GM12872 (cell line): ENCODE data around the gene ETV4.

Experiments
- CTCF ChIP-seq: IDR thresholded peaks from 3 replicates; pipeline ENCODE4 v1.5.1; 2011; ENCODE audit warnings: low read depth, mild to moderate bottlenecking, low read length, moderate library complexity; ENCODE audit not compliant: insufficient read depth

Gene ETV4

DNA sequence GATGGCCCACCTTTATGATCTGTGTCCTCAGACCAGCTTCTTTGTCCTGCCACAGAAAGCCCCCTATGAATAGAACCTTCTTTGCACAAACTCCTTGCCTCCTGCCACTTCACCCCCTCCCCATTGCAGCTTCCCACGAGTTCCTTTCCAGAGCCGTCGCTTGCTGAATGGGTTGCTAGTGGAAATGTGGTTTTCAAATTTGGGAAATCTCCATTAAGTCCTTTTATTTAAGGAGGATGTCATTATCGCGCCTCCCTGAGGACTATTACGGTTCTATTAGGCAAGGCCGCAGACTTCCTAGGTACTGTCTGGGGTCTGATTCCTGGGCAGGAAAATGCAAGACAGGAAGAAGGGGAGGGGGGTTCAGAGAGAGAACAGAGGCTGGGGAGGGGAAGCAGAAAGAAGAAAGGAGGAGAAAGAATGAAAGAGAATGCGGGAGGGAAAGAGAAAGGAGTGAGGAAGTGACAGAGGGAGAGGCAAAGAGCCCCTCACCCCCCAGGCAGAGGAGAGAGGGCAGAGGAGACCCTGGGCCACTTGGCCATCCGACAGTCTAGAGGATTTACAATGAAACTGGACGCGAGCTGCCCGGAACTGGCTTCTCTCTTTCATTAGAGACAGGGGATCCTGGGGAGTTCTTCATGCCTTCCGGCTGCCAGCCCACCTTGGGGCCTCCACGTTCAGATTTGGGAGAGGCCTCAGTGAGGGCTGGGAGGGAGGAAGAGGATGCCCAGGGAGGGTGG lies 31.7 kb upstream of the ETV4 start:
- no peak for TF ChIP-seq CTCF

DNA sequence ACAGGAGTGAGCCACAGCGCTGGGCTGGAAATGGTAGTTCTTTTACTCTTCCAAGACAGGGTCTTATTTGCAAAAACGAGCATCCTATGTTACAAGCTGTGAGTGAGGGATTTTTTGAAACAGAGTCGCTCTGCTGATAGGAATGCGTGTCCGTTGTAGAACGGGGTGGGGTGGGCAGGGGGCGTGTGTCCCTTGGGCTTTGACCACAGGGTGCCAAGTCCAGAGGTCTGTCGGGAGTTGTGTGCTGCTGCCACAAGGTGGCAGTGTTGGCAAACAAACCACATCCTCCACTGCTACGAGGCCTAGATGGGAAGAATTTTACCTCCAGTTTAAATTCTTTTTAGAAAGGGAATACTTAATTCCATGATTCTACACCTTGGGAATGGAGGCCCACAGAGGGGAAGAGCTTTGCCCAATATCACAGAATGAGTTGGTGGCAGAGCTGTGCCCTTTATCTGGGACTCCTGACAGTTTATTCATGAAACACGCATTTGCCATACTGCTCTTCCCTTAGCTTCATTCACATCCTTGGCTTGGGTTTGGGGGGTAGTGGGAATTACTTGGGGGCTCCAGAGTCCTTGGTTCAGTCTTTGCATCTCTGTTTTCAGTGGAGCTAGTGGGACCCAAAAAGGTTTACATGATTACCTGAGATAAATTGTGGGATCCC lies 30.6 kb upstream of the ETV4 start:
- peak; percentile 90 for TF ChIP-seq CTCF

- no peak for TF ChIP-seq CTCF
Observed at GRCh38 chr17:43574896-43575525, 28.9 kb upstream of the ETV4 start.

GRCh38 chr17:43574348-43574747 lies 28.2 kb upstream of the ETV4 start:
- TF ChIP-seq CTCF: no peak

- TF ChIP-seq CTCF: no peak
Observed at GRCh38 chr17:43573579-43574321, 27.6 kb upstream of the ETV4 start.

- TF ChIP-seq CTCF: no peak
Observed at GRCh38 chr17:43572368-43572980, 26.3 kb upstream of the ETV4 start.
